ENCODE results near the gene VPS35. TPM values are rescaled to one million over a fixed set of nuclear protein-coding genes. Genes with fewer than 3 reads are reported as not detected.
A peak's percentile ranks its signal among the peaks of the same experiment; 100 is the strongest.

Gene VPS35
- total and polyA plus RNA-seq, 2 of the 13 experiments (the other 11 are each of a cell fraction or from before 2014, with no cell fraction given), result 30.7 to 136 TPM

- TF ChIP-seq ZNF160 (CRISPR knock-in tag; IDR thresholded peaks at IDR 0.05) (peak; percentile 51; the same call in 1 of the 2 replicates), TFDP1 (CRISPR knock-in tag; IDR thresholded peaks at IDR 0.05; ENCODE audit: borderline replicate concordance) (peak; percentile 15; the same call in 1 of the 2 replicates), SMYD3 (CRISPR knock-in tag; IDR thresholded peaks at IDR 0.05) (no peak), GRHL1 (CRISPR knock-in tag; conservative IDR thresholded peaks at IDR 0.05) (no peak), HMGXB4 (CRISPR knock-in tag; IDR thresholded peaks at IDR 0.05; ENCODE audit: borderline replicate concordance in 1 of 2, low read depth in 1 of 2) (peak; percentile 68 to 80), ZFAT (CRISPR knock-in tag; conservative IDR thresholded peaks at IDR 0.05) (0 out of 2 replicates have a peak, but pooled peaks have one; percentile 24), PAF1 (CRISPR knock-in tag; IDR thresholded peaks at IDR 0.05) (no peak), FUBP1 (CRISPR knock-in tag; IDR thresholded peaks at IDR 0.05; ENCODE audit: borderline replicate concordance) (no peak), HOXA5 (CRISPR knock-in tag; IDR thresholded peaks at IDR 0.05) (no peak; the same call in none of the 2 replicates), DZIP1 (CRISPR knock-in tag; IDR thresholded peaks at IDR 0.05) (peak; percentile 86; the same call in 1 of the 2 replicates), IRF1 (CRISPR knock-in tag; IDR thresholded peaks at IDR 0.05; ENCODE audit: low read depth) (no peak), ZMAT3 (CRISPR knock-in tag; conservative IDR thresholded peaks at IDR 0.05) (peak; percentile 27; the same call in 1 of the 2 replicates), ZNF761 (CRISPR knock-in tag; conservative IDR thresholded peaks at IDR 0.05) (no peak; the same call in none of the 2 replicates), KLF13 (CRISPR knock-in tag; IDR thresholded peaks at IDR 0.05) (no peak), NKX3-1 (CRISPR knock-in tag; IDR thresholded peaks at IDR 0.05) (peak; percentile 92; the same call in 1 of the 2 replicates), ZNF326 (CRISPR knock-in tag; IDR thresholded peaks at IDR 0.05; ENCODE audit: borderline replicate concordance) (no peak), GATAD1 (CRISPR knock-in tag; IDR thresholded peaks at IDR 0.05) (peak; percentile 84), DNMT1 (CRISPR knock-in tag; IDR thresholded peaks at IDR 0.05) (peak; percentile 89; the same call in 1 of the 2 replicates)
Measured at GRCh38 chr16:46688654-46689364, at the start of gene VPS35 (continued).
